HG02623 (cell line): ENCODE results near the gene DCLK3.

Experiments
- ATAC-seq: cut with Tn5 transposase; IDR thresholded peaks from one replicate; pipeline ENCODE4 v1.9.1; 2021; ENCODE audit warnings: moderate library complexity; ENCODE audit not compliant: unreplicated experiment

The DCLK3 gene

DNA sequence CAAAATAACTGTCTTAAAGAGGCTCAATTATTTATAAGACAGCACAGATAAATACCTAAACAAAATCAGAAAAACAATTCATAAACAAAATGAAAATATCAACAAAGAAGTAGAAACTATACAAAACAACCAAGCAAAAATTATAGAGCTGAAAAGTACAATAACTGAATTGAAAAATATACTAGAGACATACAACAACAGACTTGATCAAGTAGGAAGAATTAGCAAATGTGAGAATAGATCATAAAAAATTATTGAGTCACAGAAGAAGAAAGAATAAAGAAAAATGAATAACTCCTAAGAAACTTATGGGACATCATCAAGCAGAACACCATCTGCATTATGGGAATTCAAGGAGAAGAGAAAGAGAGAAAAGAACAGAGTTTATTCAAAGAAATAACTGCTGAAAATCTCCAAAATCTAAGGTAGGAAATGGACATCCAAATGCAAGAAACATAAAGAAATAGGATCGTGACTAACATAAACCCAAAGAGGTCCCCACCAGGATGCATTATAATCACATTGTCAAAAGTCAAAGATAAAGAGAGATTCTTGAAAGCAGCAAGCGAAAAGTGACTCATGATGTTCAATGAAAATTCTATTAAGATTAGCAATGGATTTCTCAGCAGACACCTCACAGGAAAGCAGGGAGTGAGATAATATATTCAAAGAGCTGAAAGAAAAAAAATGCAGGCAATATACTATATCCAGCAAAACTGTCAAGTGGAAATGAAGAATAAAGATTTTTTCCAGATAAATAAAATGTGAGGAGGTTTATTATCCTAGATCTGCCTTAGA is 85.9 kb downstream of the DCLK3 start:
- no peak for ATAC-seq

DNA sequence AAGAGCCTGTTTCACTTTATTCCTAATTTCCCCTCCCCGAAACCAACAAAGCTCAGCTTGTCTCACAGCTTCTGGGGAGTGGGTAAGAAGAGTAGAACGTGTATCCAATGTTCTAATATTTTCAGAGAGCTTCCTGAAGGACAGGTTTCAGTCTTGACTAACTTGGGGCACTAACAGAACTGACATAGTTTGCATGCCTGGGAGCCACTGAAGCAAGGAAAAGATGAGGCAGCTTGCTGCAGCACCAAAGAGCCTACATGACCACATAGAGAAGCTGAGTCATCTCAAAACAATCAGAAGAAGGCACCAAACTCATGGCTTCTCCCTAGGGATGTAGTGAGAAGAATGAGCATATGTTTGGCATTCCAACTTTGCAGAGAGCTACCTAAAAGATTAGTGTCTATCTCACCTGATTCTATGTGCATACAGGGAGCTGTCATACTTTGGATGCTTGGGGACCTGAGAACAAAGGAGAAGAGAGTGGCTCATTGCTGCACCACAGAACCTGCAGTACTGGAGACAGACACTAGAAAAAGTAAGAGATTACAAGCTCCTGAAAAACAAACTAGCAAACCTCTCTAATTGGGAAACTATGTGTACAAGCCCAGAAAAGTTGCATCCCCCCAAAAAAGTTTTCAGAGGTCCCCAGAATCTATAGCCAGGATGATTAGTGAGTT is 86.9 kb downstream of the DCLK3 start:
- ATAC-seq, result no peak

DNA sequence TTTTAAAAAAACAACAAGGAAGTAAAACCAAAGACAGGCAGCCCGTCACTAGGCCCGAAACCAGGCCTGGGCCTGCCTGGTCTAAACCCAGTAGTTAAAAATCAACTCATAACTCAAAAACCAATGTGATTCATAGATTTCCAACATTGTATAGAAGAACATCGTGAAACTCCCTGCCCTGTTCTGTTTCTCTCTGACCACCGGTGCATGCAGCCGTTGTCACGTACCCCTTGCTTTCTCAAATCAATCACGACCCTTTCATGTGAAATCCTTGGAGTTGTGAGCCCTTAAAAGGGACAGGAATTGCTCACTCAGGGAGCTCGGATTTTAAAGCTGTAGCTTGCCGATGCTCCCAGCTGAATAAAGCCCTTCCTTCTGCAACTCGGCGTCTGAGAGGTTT is 89.5 kb downstream of the DCLK3 start:
- ATAC-seq, result no peak

DNA sequence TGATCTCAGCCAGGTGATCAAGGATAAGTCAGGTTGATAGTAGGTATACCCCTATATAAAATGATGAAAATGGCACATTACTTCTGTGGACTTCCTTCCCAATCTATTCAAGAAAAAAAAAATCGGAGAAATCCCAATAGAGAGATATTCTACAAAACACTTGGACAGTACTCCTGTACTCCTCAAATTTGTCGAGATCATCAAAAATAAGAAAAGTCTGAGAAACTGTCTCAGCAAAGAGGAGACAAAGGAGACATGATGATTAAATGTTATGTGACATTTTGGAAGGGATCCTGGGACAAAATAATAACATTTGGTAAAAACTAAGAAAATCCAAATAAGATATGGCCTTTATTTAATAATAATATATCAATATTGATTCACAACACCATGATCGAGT is 94.6 kb downstream of the DCLK3 start:
- ATAC-seq, result no peak

DNA sequence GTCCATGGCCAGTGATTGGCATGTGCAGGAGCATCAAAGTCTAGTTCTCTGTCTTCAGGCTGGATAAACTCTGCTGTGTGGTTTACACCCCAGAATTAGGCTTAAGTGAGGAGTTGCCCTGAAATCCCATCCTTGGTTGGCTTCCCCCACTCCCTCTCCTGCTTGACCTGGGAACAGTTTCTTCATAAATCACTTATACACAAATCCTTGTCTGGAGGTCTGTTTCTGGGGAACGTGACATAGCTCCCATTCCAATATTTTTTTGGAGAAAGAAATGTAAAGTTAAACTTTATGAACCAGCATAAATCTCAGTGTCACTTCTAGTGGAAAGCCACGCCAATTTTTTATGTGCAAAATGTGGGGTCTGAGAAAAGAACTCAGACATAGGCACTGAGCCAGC is 98.2 kb downstream of the DCLK3 start:
- no peak for ATAC-seq

DNA sequence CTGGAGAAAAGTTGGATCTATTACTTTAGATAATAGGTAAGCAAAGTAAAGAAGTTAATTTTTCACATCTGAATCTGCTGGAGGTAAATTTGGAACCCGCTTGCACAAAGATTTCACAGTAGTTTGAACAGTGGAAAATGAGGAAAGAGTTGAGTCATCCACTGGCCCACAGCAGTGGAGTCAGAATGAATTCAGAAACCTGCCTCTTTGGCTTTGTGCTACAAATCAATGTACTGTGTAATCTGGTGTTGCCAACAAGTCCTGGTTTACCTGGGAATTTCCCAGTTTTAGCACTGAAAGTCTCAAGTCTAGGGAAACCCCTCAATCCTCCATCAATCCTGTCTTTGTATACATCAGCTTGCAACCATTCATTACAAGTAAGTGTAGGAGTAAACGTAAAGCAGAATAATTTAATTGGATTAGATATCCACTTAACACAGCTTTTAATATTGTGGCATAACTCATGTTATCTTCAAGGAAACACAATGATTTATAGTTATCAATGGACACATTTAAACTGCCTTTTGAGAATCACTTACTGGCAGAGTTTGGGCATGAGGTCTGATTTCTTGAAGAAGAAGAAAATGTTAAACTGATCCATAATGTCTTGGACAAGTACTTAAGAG is 100.6 kb downstream of the DCLK3 start:
- ATAC-seq, result peak; percentile 73

DNA sequence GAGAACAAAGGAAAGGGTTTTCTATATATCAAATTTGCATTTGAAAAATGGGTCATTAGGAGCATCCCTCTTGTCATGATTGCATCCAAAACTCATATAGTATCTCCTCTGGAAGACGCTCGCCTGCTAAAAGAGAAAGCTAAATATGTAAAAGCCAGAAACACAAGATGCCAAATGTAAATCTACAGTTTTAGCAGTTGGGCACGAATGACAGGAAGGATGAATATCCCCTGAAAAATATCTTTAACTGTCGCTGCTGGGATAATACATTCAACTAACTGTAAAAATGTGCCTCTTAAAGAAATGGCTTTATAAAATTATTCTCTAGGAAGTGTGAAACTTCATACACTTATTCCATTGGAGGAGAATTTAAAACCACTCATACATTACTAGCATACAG is 101.7 kb downstream of the DCLK3 start:
- no peak for ATAC-seq
